Adipose tissue (tissue), 3 donors: Measurements from ENCODE around the gene RAPGEF4. TPM values are rescaled to one million over a fixed set of nuclear protein-coding genes. Genes with fewer than 3 reads are reported as not detected.

ENCODE experiments used
- H3K27ac ChIP-seq: one replicate; pipeline ENCODE4 v1.5.1; 2013; ENCODE audit warnings: low read depth, low read length
- WGBS, 3 donors: extraction: QIAGEN DNeasy Blood & Tissue Kit; methylation state at CpG; one replicate each; pipeline ENCODE4 v1.1.7; 2013; 5-methylcytosine and 5-hydroxymethylcytosine counted together
- polyA plus RNA-seq, 3 donors: library from polyadenylated mRNA; stranded (reverse); fragments of 200-250 nt; gene quantifications; one replicate each; pipeline ENCODE4 v1.2.3, GENCODE V29; 2013
- donor health status: healthy with polysubstance abuse.
- donor health status: Bipolar disorder and iron deficiency.
- donor health status: healthy.

The RAPGEF4 gene
- polyA plus RNA-seq, 3 donors: 2.6 to 8.1 (median 2.7) TPM

DNA sequence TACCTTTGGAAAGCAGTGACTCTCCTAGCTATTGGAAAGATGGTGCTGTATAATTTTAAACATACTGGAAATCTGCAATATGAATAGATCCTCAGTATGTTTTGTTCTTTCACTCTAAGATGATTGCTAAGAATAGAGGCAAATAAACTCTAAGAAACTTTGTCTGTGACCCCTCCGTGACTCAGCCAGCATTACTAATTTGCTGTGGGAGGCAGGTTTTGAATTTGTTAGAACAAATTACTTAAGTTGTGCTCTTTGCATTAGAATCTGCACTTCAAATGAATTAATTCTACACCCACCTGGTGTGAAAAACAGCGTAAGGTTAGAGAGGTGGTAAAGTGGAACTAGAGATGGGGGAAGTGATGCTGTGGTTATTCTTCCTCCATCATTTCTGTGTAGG, 142.2 kb downstream of the RAPGEF4 start:
- no peak overlapping the region for H3K27ac ChIP-seq
- 70 to 89% (median 78%) methylated on average over 2 of the region's 2 CpGs for WGBS, 3 donors

DNA sequence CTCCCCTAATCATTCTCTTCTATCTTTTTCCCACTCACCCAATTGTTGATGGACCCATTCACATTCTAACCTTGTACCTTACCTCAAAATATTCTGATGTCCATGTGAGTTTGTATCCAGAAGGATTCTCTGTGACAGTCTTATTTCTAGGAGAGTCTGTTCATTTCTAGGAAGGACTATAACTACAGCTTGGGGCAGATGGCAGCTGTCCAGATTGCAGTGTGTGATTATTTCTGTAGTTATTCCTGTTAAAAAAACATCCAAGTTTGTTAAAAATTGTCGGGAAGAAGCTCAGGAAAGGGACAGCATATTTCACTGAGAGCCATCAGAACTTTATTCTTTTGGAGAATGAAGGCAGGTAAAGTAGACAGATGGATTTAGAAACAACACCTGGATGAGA, 142.6 kb downstream of the RAPGEF4 start:
- WGBS, 3 donors: 46 to 57% (median 49%) methylated on average over 1 of the region's 1 CpG
- no peak overlapping the region for H3K27ac ChIP-seq

DNA sequence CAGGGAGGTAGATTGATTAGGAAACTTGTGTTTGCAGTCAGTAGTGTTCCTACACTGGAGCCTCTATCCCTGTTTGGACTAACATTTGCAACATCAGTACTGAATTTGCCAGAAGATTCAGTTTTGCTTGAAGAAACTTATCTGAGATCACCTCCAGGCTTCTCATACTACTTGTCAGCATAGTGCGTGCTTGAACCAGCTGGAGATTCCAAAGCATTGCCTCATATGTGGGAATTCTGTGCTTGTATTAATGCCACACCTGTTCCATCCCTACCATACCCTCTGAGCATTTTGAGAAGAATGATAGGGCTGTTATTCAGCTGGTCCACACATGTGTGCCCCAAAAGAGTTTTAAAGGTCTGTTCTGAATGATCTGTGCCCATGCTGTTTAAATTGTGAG, 148.7 kb downstream of the RAPGEF4 start:
- no peak overlapping the region for H3K27ac ChIP-seq

DNA sequence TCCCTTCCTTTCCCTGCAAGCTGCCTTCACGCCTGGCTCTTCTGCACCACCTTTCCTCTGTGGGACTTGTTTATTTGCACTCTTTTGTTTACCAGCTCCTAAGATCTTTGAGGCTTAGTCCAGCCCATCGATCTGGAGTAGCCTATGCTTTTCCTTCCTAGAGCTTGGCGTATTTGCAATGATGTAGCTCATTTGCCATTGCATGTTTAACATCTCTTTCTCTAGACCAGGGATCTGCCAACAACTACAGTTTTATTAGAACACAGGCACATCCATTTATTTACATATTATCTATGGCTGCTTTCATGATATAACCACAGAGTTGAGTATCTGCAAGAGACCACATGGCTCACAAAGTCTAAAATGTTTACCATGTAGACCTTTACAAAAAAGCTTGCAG, 150.4 kb downstream of the RAPGEF4 start:
- no peak overlapping the region for H3K27ac ChIP-seq
- 78 to 85% (median 81%) methylated on average over 3 of the region's 3 CpGs for WGBS, 3 donors

More for the DNA sequence above, 148.7 kb downstream of the RAPGEF4 start:
- 71 to 97% (median 88%) methylated on average over 1 of the region's 1 CpG for WGBS, 3 donors

DNA sequence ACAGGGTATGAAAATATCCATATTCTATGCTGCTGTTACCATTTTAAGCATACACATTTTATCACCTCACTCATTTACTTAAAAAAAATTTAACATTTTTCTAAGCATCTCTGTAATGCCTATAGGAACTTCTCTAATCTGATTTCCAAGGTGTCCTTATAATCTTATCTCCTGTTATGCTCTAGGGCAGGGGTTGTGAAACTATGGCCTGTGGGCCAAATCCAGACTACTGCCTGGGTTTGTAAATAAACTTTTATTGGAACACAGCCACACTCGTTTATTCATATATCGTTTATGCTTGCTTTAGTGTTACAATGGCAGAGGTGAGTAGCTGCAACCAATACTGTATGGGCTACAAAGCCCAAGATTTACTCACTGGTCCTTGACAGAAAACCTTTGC, 151.6 kb downstream of the RAPGEF4 start:
- H3K27ac ChIP-seq: no peak overlapping the region
- WGBS, 3 donors: 63 to 87% (median 75%) methylated on average over 2 of the region's 2 CpGs

DNA sequence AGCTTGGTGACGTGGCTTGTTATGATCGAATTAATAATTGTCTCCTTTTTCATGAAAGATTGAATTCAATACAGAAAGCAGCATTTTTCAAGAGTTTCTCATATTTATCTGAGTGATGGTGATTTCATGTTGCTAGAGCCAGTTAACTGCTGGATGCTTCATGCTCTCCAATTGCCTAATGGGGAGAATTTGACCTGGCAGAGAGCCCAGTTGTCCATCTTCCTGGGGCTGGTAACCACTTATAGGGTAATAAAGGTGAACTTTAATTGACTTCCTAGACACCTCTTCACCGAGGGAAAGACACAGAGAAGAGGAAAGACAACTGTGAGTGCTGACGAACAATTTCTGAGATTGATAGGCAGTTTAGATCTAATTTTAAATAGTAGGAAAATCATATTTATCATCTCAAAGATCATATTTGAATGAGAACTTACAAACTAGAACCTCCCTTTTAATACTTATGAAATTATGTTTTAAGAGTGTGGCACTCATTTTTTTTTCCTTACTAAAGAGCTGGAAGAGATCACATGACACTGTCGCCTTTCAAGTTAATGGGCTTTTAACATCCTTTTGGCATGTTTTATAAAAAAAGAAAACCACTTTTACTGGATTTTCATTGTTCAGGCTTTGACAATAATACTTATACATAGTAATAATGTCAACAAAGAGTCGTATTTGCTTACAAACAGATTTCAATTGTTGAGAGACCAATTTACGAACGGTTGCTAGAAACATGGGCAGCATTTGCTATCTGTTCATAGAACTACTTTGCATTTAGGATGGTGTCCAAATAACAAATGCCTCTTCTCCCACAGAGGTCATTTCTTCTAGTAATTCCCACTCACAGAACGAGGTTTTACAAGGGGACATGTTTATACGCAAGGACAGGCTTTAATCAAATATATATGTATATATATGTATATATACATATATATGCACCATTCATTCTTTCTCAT, 153.3 kb downstream of the RAPGEF4 start:
- WGBS, 3 donors: 72 to 79% (median 72%) methylated on average over 10 of the region's 10 CpGs
- no peak overlapping the region for H3K27ac ChIP-seq

DNA sequence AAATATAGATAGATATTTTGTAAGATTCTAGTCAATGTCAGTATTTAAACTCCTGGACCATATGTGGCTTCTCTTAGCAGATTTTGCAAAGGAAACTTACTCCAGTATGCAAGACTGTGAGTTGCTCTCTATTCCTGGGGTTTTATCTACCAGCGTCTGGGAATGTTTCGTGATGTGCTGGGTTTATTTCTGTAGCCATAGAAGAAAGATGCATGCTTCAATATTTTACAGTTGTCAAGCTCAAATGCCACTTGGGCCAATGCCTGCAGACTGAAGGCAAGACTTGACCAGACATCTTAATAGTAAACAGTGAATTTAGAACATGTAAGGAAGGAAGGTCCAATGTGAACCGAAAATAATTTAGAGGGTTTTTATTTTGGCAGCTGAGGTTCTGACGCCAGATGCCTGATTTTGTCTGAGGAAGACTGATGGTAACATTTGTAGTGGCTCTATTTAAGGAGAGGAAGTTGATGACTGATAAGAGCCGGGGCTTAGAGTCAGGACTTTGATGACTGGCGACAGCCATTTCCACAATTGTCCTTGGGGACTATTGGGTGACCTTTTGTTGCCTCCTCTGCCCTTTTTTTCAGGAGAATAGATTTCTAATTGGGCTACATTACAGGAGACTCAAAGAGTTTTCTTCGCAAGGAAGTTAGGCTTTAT, 154.3 kb downstream of the RAPGEF4 start:
- 38 to 67% (median 43%) methylated on average over 7 of the region's 7 CpGs for WGBS, 3 donors

DNA sequence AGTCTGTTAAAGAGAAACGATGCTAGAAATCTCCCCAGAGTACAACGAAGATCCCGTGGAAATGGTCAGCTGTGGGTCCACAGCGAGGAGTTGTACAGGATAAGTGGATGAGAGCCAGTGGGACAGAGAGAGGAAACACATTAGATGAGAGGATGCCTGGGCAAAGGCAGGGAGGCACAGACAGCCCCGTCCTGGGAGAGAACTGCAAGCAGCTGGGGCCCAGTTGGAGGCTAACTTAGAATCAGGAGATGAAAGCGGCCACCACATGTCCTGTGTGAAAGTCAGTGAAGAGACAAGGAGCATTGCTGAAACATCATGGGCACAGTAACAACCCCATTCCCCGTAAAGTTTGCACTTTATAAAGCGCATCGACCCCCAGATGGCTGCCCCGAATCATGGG, 157.5 kb downstream of the RAPGEF4 start:
- 89 to 91% (median 90%) methylated on average over 10 of the region's 10 CpGs for WGBS, 3 donors
- H3K27ac ChIP-seq: no peak overlapping the region

More for the DNA sequence above, 154.3 kb downstream of the RAPGEF4 start:
- no peak overlapping the region for H3K27ac ChIP-seq

DNA sequence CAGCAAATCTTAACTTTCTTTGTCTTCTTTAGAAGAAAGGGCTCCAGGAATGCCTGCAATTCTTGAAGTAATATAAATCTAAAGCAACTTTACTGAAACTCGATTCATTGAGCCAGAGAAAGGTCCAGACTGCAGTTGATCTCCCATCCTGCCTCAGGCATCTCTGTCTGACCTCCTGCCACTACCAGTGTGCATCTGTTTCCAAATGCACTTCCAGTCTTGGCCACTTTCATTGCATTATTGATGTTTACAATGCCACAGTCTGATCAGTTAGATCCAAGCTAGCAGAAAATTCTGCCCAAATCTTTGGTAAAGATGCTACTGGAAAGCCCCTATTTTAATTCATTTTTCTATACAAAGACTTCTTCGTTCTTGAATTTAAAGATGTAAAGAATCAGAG, 158.0 kb downstream of the RAPGEF4 start:
- no peak overlapping the region for H3K27ac ChIP-seq
- 72 to 76% (median 76%) methylated on average over 2 of the region's 2 CpGs for WGBS, 3 donors

DNA sequence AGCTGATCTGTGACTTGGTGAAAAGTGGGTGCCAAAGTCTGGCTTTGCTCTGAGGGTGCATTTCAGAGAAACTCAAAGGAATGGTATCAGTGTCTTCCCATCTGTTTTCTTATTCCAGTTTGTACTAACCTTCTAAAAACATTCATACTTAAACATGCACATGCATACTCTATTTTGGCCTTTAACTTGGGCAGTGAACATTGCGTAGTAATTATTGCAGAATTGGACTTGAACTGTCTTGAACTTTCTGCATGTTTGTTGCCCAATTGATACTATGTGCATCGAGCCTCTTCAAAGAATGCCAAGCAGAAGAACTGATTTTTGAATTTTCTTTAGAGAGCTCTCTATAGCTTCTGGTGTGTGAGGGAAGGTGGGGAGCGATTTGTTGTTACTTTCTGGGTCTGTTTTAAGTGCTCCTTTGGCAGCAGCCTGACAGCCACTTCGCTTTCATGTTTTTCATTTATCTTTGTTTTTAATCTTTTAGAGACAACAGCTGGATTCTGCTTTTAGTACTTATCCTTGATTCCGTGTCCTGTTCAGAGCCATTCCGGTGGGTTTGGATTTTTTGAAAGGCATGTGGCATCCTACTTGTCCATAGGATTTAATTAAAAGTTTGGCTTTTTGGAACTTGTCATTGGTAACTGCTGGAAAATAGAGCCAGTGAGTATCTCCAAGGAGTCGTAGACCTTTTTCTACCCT, 159.2 kb downstream of the RAPGEF4 start:
- 77 to 87% (median 86%) methylated on average over 7 of the region's 7 CpGs for WGBS, 3 donors
- H3K27ac ChIP-seq: no peak overlapping the region

DNA sequence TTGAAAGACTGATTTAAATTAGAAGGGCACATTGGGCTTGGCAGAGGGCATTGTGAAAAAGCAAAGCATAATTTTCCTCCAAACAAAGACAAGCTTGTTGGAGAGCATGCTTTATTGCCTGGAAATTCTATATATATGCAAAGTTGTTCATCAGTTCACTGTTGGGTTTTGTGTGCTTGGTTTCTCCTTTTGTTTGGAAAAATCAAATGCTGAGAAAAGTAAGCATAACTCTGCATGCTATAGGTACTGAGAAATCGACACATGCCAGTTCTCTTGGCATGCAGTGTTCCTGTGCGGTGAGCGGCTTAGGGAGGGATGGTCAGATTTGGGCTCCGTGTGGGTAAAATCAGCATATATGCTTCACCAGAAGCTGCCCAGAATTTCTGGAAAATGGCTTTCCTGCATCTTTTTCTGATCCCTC, 161.0 kb downstream of the RAPGEF4 start:
- no peak overlapping the region for H3K27ac ChIP-seq
- 93 to 95% (median 94%) methylated on average over 4 of the region's 4 CpGs for WGBS, 3 donors

DNA sequence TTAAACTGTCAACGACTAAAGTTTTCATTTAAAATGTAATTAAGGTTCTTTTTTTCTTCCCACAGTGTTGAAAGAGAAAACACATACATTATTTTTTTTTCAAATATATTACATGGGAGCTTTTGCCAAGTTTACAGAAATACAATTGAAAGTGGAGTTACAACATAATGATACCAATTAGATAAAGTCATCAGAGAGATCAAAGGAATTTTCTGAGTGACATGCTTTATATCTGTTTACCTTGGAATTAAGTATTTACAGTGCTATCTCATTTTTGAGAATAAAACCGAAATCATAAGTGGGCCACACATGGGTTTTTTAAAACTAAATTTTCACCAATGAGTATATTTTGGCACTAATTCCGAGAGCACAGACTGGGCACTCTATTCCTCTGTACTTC, 165.2 kb downstream of the RAPGEF4 start:
- WGBS, 3 donors: 67 to 87% (median 79%) methylated on average over 3 of the region's 3 CpGs
- no peak overlapping the region for H3K27ac ChIP-seq

DNA sequence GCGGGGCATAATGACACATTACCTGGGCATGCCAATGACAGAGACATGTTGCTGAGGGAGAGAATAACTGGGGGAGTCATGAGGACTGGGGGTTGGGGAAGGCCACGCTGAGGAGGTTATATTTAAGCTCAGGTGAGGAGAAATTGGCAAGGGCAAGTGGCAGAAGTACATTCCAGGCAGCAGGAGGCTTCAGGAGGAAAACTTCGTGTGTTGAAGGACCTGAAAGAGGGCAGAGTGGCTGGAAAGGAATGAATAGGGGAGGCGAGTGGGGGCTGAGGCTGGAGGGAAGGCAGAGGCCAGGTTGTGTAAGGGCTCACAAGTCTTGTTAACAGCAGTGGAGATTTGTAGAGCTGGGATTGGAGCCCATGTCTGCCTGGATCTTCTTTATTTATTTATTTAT, 166.3 kb downstream of the RAPGEF4 start:
- WGBS, 3 donors: 88 to 91% (median 88%) methylated on average over 4 of the region's 4 CpGs
- H3K27ac ChIP-seq: no peak overlapping the region

DNA sequence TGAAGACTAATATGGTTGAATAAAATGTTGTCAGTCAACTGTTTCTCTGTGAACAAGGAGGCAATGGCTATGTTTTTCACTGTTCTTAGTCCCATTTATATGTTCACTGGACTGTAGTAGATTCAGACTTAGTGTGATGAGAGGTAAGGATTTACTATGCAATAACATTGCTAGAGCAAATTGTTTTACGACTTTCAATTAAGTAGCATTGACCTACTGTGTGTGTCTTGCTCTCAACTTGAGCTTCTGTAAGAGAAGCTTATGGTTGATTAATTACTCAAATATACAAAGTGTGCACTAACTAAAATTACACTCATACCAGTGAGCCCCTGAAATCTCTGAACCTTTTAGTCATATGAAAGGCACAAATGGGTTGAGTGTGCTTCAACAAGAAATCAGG, 168.6 kb downstream of the RAPGEF4 start:
- no peak overlapping the region for H3K27ac ChIP-seq
- 86 to 94% (median 93%) methylated on average over 1 of the region's 1 CpG for WGBS, 3 donors

DNA sequence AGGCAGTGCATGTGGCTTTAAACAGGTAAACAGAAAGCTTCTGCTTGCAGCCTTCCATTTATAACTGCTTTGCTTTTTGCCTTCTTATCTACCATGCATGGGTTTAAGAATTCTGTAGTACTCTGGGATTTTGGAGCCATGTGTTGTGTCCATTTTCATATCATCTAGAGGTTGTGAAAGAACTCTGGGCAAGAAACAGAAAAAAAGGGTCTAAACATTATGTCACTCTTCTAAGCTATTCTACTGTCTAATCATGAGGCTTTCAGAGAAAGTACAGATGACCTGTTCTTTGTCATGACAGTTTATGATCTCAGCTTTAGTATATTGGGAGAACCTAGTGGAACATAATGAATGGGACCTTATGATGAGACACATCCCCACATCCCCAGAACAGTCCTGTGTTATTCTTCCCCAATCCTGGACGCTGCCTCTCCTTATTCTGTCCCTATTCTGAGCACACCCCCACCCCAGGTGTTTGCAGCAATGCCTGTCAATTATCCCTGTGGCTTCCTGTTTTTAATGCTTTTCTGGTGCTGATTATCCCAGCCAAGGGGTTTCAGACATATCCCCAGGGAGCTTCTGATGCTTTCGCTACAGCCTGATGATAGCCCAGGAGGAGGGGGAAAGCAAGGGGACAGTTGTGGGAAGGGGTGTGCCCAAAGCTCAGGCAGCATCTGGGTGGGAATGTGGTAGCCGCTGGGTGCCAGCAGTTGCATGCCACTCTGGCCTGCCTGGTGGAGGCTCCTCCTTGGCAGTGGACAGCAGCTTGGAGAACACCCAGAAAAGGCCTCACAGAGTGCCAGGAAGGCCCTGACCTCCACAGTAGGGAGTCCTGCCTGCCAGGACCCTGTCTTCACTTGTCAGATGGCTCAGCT, 170.5 kb downstream of the RAPGEF4 start:
- no peak overlapping the region for H3K27ac ChIP-seq
- 61 to 89% (median 64%) methylated on average over 3 of the region's 3 CpGs for WGBS, 3 donors

DNA sequence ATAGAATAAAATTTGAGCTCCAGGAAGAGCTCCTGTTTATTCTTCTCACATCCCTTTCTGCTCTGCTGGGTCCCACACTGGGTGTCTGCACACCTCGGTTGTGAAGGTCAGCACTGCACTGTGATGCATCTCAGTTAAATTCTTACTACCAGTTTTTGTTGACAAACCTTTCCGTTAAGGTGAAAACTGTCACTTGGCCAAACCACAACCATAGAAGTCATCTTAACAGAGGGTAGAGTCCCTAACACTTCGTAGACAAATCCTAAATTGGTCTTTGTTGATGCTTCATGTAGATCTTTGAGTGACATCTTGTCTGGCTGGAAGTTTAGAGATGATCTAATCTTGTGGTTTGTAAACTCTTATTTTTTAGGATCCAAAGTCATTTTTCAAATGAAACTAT, 172.6 kb downstream of the RAPGEF4 start:
- 80 to 85% (median 82%) methylated on average over 3 of the region's 3 CpGs for WGBS, 3 donors

DNA sequence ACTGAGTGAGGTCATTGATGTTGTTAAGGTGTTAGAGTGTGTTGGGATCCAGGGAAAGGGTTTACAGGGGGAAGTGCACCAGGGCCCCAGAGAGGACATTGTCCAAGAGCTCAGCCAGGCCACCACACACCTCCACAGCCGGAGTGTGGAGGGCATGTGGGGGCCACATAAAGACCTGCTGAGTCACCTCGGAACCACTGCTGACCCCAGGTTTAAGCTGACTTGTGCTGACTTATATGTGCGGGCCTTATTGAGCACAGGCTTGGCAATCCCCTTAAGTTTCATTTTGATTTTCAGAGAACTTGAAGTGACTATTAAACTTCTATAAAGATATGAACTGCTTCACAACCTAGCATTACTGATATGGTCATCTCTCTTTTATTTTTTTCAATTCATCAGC, 173.8 kb downstream of the RAPGEF4 start:
- no peak overlapping the region for H3K27ac ChIP-seq
- 93 to 95% (median 94%) methylated on average over 3 of the region's 3 CpGs for WGBS, 3 donors

More for the DNA sequence above, 172.6 kb downstream of the RAPGEF4 start:
- H3K27ac ChIP-seq: no peak overlapping the region

DNA sequence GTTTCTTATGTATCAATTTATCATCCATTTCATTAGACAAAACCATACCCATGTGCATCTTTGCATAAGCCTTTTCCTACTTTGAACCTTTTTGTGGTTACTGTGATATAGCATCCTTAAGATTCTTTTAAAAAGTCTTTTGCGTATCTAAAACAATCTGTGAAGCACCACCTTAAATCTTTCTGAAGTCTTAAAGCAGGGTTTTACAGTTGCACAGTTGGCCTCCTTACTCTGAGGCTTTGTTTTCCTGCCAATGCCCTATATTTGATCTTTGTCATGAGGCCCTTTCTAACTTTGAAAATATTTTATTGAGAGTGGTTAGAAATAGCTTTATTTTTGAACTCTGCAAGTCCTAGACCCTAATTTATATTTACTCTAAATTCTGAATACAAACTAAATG, 176.6 kb downstream of the RAPGEF4 start:
- H3K27ac ChIP-seq: no peak overlapping the region
- WGBS, 3 donors: 79 to 90% (median 85%) methylated on average over 1 of the region's 1 CpG
